ENCODE results near the gene CD300LF. TPM values are rescaled to one million over a fixed set of nuclear protein-coding genes. Genes with fewer than 3 reads are reported as not detected.
A peak's percentile ranks its signal among the peaks of the same experiment; 100 is the strongest.

The CD300LF gene
- total RNA-seq: 1 to 10 TPM in 6 of 9 donors, under 1 TPM in 2, not detected in 1; 0.33 to 6.3 (median 1.4) TPM
- 1 to 10 TPM in 2 of 3 donors, under 1 TPM in 1; 0.68 to 6.3 (median 1.0) TPM for polyA plus RNA-seq
- long read RNA-seq, donor 1: 0 reads
- long read RNA-seq, donor 2: 0 reads
- long read RNA-seq, donor 3: 0 reads
- long read RNA-seq, donor 4: 0 reads
- long read RNA-seq, donor 5: 0 reads
- long read RNA-seq, donor 6: 0 reads
- long read RNA-seq, donor 7: 0 reads
- long read RNA-seq, donor 8: 0 reads
- long read RNA-seq, donor 9: 0 reads
- long read RNA-seq, donor 10: 0 reads

- peak within 1 kb of the TSS in 1 of 4 donors; percentile 39 for H3K4me3 ChIP-seq
- intact Hi-C loops (cut with DNase I): no loop called here
Observed at GRCh38 chr17:74712756-74713155, at the start of gene CD300LF. Gene CD300LF, minus strand, starts transcription at chr17:74712923. Its CDS starts 57 bp downstream, at chr17:74712866.

GRCh38 chr17:74761931-74762330, 49.2 kb upstream of the CD300LF start:
- Histone ChIP-seq H3K4me1 (replicated peaks in 1 of 2) (peaks cover 59 to 76% of the 10 kb centered on the region in 2 donors), H3K27ac (peak overlapping the region in 1 of 5 donors; percentile 83), H3K36me3 (replicated peaks in 1 of 2) (peaks cover 0 to 3% of the 10 kb centered on the region in 2 donors), H3K27me3 (no peaks in the 10 kb centered on the region), H3K4me3 (no peak overlapping the region), H3K9me3 (replicated peaks in 1 of 3) (no peaks in the 10 kb centered on the region)
- 95 to 100% (median 99%) methylated on average over 1 to 11 of the region's 11 CpGs for WGBS, 4 donors
- TF ChIP-seq, protein P1, sequence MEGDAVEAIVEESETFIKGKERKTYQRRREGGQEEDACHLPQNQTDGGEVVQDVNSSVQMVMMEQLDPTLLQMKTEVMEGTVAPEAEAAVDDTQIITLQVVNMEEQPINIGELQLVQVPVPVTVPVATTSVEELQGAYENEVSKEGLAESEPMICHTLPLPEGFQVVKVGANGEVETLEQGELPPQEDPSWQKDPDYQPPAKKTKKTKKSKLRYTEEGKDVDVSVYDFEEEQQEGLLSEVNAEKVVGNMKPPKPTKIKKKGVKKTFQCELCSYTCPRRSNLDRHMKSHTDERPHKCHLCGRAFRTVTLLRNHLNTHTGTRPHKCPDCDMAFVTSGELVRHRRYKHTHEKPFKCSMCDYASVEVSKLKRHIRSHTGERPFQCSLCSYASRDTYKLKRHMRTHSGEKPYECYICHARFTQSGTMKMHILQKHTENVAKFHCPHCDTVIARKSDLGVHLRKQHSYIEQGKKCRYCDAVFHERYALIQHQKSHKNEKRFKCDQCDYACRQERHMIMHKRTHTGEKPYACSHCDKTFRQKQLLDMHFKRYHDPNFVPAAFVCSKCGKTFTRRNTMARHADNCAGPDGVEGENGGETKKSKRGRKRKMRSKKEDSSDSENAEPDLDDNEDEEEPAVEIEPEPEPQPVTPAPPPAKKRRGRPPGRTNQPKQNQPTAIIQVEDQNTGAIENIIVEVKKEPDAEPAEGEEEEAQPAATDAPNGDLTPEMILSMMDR (IDR thresholded peaks at IDR 0.05): no peak
- TF ChIP-seq POLR2A (IDR thresholded peaks at IDR 0.05): no peak
- intact Hi-C loops (cut with DNase I): no loop called here
- DNase-seq: no peak

More at GRCh38 chr17:74712756-74713155, at the start of gene CD300LF:
- Histone ChIP-seq H3K9me3 (replicated peaks in 1 of 3) (no peaks in the 10 kb centered on the region), H3K27me3 (no peaks in the 10 kb centered on the region), H3K27ac (peak within 1 kb of the TSS in 1 of 5 donors; percentile 66), H3K36me3 (replicated peaks in 1 of 2) (no peaks in the 10 kb centered on the region), H3K4me1 (replicated peaks in 1 of 2) (no peaks in the 10 kb centered on the region)
- TF ChIP-seq, protein P1 (IDR thresholded peaks at IDR 0.05): no peak
- TF ChIP-seq POLR2A (IDR thresholded peaks at IDR 0.05): no peak
- peak in 6 of 7 donors; percentile 26 to 65 (median 48) for DNase-seq
- WGBS, 4 donors: 68 to 87% (median 73%) methylated on average over 7 to 8 of the region's 8 CpGs

DNA sequence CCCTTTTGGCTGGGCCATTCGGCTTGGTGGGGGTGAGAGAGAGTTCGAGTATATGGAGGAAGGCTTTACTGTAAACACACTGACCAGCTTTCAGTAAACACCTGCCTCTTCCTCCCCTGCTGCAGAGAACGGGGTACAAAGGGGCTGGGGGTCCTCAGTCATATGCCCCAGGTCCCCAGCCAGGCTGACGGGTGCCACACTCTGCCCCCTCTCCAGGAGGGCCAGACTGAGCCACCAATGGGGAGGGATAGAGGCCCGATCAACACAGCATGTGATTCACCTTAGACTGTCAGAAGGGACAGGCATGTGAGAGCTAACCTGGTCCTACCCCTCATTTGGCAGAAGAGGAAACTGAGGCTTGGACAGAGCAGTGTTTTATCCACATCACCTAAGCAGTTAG, 48.7 kb upstream of the CD300LF start:
- Histone ChIP-seq H3K4me3 (no peak overlapping the region), H3K27ac (peak overlapping the region in 2 of 5 donors; percentile 78 to 83), H3K36me3 (replicated peaks in 1 of 2) (peaks cover 0 to 3% of the 10 kb centered on the region in 2 donors), H3K27me3 (no peaks in the 10 kb centered on the region), H3K9me3 (replicated peaks in 1 of 3) (no peaks in the 10 kb centered on the region), H3K4me1 (replicated peaks in 1 of 2) (peaks cover 58 to 76% of the 10 kb centered on the region in 2 donors)
- WGBS, 4 donors: 40 to 71% (median 63%) methylated on average over 2 to 5 of the region's 5 CpGs
- TF ChIP-seq, protein P1 (IDR thresholded peaks at IDR 0.05): no peak
- no peak for TF ChIP-seq POLR2A (IDR thresholded peaks at IDR 0.05)
- no peak for DNase-seq
- intact Hi-C loops (cut with DNase I): no loop called here

DNA sequence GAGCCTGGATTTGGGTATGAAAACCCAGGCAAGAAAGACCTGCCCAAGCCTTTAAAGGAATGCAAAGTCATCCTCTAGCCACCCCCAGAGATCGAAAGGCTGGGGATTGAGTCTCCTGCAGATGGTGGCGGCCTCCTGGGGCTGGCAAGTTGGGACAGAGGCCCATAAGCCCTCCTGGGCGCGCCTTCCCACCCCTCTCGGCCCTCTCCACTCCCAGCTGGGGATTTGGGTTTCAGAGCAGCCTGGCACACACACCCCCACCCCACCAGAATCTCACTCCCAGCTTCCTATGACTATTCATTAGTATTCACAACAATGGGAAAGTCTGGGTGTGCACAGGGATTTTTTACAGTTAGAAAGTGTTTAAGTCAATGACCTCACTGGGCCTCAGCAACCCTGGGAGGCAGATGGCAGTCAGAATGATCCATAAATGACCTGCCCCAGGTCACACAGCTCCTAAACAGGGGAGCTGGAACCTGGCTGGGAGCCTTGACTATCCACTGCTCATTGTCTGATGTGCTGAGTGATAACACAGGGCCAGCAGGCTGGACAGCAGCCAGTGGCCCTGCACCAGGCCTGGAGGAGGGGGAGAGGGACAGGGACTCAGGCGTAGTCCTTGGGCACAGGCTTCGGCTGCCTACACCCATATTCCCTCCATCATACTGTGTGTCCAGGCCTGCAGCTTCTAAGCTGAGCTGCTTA, 47.8 kb upstream of the CD300LF start:
- peaks cover 58 to 76% of the 10 kb centered on the region in 2 donors for H3K4me1 ChIP-seq (replicated peaks in 1 of 2)
- H3K27ac ChIP-seq: peak overlapping the region; percentile 54 to 83 (median 75)
- H3K27me3 ChIP-seq: no peaks in the 10 kb centered on the region
- no peaks in the 10 kb centered on the region for H3K36me3 ChIP-seq (replicated peaks in 1 of 2)
- TF ChIP-seq, protein P1 (IDR thresholded peaks at IDR 0.05): no peak
- no peak for TF ChIP-seq POLR2A (IDR thresholded peaks at IDR 0.05)
- WGBS, 4 donors: 51 to 75% (median 67%) methylated on average over 6 to 7 of the region's 7 CpGs
- peak; percentile 80 to 96 (median 94) for DNase-seq
- no peaks in the 10 kb centered on the region for H3K9me3 ChIP-seq (replicated peaks in 1 of 3)
- no peak overlapping the region for H3K4me3 ChIP-seq
- intact Hi-C loops (cut with DNase I): no loop called here
